ENCODE measurements around the gene RPL18A. TPM values are rescaled to one million over a fixed set of nuclear protein-coding genes. Genes with fewer than 3 reads are reported as not detected.
"Not testable (repeated sequence)": the region's sequence is repeated elsewhere in the genome, so short reads cannot be mapped to it uniquely, and the experiment has no call there.

Gene RPL18A
- total RNA-seq, 1 donor from 2014 or later, result 493 TPM

- no peak for DNase-seq (ENCODE audit: low spot score)
- ATAC-seq, result no peak
Measured at GRCh38 chr19:17866312-17866963, 6.7 kb downstream of the RPL18A start.

- DNase-seq (ENCODE audit: low spot score) (no peak), ATAC-seq (no peak)
Measured at GRCh38 chr19:17866964-17867486, 7.3 kb downstream of the RPL18A start.

GRCh38 chr19:17868669-17869068 is 9.0 kb downstream of the RPL18A start:
- DNase-seq (ENCODE audit: low spot score) (no peak), ATAC-seq (no peak)

GRCh38 chr19:17869114-17869608 is 9.5 kb downstream of the RPL18A start:
- ATAC-seq (no peak), DNase-seq (ENCODE audit: low spot score) (no peak)

GRCh38 chr19:17871032-17871877 is 11.5 kb downstream of the RPL18A start:
- DNase-seq (ENCODE audit: low spot score) (no peak), ATAC-seq (no peak)

GRCh38 chr19:17871878-17872250 is 12.2 kb downstream of the RPL18A start, which contains the start of gene SLC5A5:
Gene SLC5A5 (plus strand): TSS chr19:17871945. CDS start chr19:17872320, 375 bp downstream.
- ATAC-seq, result no peak
- no peak for DNase-seq (ENCODE audit: low spot score)

GRCh38 chr19:17872251-17873001 is 12.7 kb downstream of the RPL18A start:
- ATAC-seq (no peak), DNase-seq (ENCODE audit: low spot score) (no peak)

- ATAC-seq, result no peak
- no peak for DNase-seq (ENCODE audit: low spot score)
Measured at GRCh38 chr19:17873786-17874757, 14.4 kb downstream of the RPL18A start.

- DNase-seq (ENCODE audit: low spot score) (no peak), ATAC-seq (no peak)
Measured at GRCh38 chr19:17874758-17875135, 15.0 kb downstream of the RPL18A start.

- DNase-seq (ENCODE audit: low spot score) (no peak), ATAC-seq (no peak)
Measured at GRCh38 chr19:17877696-17878095, 18.0 kb downstream of the RPL18A start.

- ATAC-seq, result no peak
- DNase-seq (ENCODE audit: low spot score), result no peak
Measured at GRCh38 chr19:17879466-17879865, 19.8 kb downstream of the RPL18A start.

GRCh38 chr19:17881701-17882100 is 22.0 kb downstream of the RPL18A start:
- DNase-seq (ENCODE audit: low spot score), result no peak
- ATAC-seq, result no peak

GRCh38 chr19:17883627-17884410 is 24.1 kb downstream of the RPL18A start:
- ATAC-seq, result no peak

GRCh38 chr19:17886515-17886914 is 26.8 kb downstream of the RPL18A start:
- ATAC-seq, result no peak
- DNase-seq (ENCODE audit: low spot score), result no peak

More at GRCh38 chr19:17883627-17884410, 24.1 kb downstream of the RPL18A start:
- DNase-seq (ENCODE audit: low spot score), result no peak

GRCh38 chr19:17887221-17887620 is 27.5 kb downstream of the RPL18A start:
- ATAC-seq; DNase-seq (ENCODE audit: low spot score): not testable (repeated sequence)

- DNase-seq (ENCODE audit: low spot score) (no peak), ATAC-seq (no peak)
Measured at GRCh38 chr19:17888260-17888659, 28.6 kb downstream of the RPL18A start.

- DNase-seq (ENCODE audit: low spot score) (no peak), ATAC-seq (peak; percentile 55)
Measured at GRCh38 chr19:17889609-17890214, 30.0 kb downstream of the RPL18A start.

- DNase-seq (ENCODE audit: low spot score) (no peak), ATAC-seq (no peak)
Measured at GRCh38 chr19:17893766-17894165, 34.1 kb downstream of the RPL18A start.

- DNase-seq (ENCODE audit: low spot score) (no peak), ATAC-seq (no peak)
Measured at GRCh38 chr19:17902701-17903100, 43.0 kb downstream of the RPL18A start.
